ENCODE measurements around the gene C11orf87.

DNA sequence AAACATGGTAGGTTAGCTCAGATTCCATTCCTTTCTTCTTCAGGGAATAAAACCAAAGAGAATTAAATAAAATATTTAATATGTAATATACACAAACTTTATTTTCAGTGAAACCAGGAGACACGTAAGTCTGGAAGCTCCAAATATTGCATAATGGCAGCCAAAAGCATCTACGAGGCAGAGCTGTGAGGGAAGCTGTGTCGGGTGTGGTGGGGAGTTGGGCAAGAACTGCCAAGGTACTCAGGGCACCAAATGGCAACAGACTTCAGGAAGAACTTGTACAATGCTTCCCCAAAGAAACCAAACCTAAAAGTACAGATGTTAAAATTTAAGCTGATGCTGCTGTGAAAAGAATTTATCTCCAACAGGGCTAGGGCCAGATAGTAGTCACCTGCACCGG lies 47.5 kb upstream of the C11orf87 start:
- no peak for TF ChIP-seq POLR2AphosphoS5 (IDR thresholded peaks at IDR 0.05)
- TF ChIP-seq, protein P1, sequence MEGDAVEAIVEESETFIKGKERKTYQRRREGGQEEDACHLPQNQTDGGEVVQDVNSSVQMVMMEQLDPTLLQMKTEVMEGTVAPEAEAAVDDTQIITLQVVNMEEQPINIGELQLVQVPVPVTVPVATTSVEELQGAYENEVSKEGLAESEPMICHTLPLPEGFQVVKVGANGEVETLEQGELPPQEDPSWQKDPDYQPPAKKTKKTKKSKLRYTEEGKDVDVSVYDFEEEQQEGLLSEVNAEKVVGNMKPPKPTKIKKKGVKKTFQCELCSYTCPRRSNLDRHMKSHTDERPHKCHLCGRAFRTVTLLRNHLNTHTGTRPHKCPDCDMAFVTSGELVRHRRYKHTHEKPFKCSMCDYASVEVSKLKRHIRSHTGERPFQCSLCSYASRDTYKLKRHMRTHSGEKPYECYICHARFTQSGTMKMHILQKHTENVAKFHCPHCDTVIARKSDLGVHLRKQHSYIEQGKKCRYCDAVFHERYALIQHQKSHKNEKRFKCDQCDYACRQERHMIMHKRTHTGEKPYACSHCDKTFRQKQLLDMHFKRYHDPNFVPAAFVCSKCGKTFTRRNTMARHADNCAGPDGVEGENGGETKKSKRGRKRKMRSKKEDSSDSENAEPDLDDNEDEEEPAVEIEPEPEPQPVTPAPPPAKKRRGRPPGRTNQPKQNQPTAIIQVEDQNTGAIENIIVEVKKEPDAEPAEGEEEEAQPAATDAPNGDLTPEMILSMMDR (IDR thresholded peaks at IDR 0.05) = no peak
- TF ChIP-seq POLR2A (IDR thresholded peaks at IDR 0.05) = no peak
